Raji (cell line): ENCODE results near the gene MTMR2.

Experiments
- POLR2A ChIP-seq: IDR thresholded peaks from 2 replicates; pipeline ENCODE4 v1.6.1; 2011; ENCODE audit warnings: low read depth, low read length, control low read depth; ENCODE audit not compliant: insufficient read depth

MTMR2 gene

GRCh38 chr11:95816037-95816436 lies 107.9 kb downstream of the MTMR2 start:
- no peak for TF ChIP-seq POLR2A

GRCh38 chr11:95805869-95806268 lies 118.0 kb downstream of the MTMR2 start:
- TF ChIP-seq POLR2A: no peak

GRCh38 chr11:95803973-95804372 lies 119.9 kb downstream of the MTMR2 start:
- TF ChIP-seq POLR2A: no peak

- no peak for TF ChIP-seq POLR2A
Observed at GRCh38 chr11:95802806-95803205, 121.1 kb downstream of the MTMR2 start.

GRCh38 chr11:95800438-95800837 lies 123.5 kb downstream of the MTMR2 start:
- no peak for TF ChIP-seq POLR2A

- no peak for TF ChIP-seq POLR2A
Observed at GRCh38 chr11:95799546-95799945, 124.4 kb downstream of the MTMR2 start.

- no peak for TF ChIP-seq POLR2A
Observed at GRCh38 chr11:95796501-95796900, 127.4 kb downstream of the MTMR2 start.

- TF ChIP-seq POLR2A: no peak
Observed at GRCh38 chr11:95795627-95796295, 128.1 kb downstream of the MTMR2 start.

GRCh38 chr11:95794086-95794485 lies 129.8 kb downstream of the MTMR2 start:
- TF ChIP-seq POLR2A: no peak

GRCh38 chr11:95793116-95793515 lies 130.8 kb downstream of the MTMR2 start:
- TF ChIP-seq POLR2A: no peak

GRCh38 chr11:95792700-95793099 lies 131.2 kb downstream of the MTMR2 start:
- no peak for TF ChIP-seq POLR2A

GRCh38 chr11:95792200-95792599 lies 131.7 kb downstream of the MTMR2 start:
- TF ChIP-seq POLR2A: no peak

GRCh38 chr11:95791709-95792033 lies 132.2 kb downstream of the MTMR2 start:
- no peak for TF ChIP-seq POLR2A

GRCh38 chr11:95790933-95791708 lies 132.8 kb downstream of the MTMR2 start:
- no peak for TF ChIP-seq POLR2A

GRCh38 chr11:95790123-95790932 lies 133.6 kb downstream of the MTMR2 start, which contains the start of gene CEP57:
Gene CEP57, plus strand, starts transcription at chr11:95790498. Its CDS starts 201 bp downstream, at chr11:95790699.
- TF ChIP-seq POLR2A: peak; percentile 69
